ENCODE measurements around the gene DYNC1H1.

DYNC1H1 gene

GRCh38 chr14:102089621-102090343, 125.4 kb downstream of the DYNC1H1 start:
- no peak for TF ChIP-seq CTCF (conservative IDR thresholded peaks at IDR 0.05; ENCODE audit: control insufficient read depth, insufficient read depth, low read depth, low read length)
- DNase-seq (ENCODE audit: low read depth): no peak
- H3K4me3 ChIP-seq (ENCODE audit: control insufficient read depth, low read depth, low read length): no peak overlapping the region

GRCh38 chr14:102090713-102091112, 126.3 kb downstream of the DYNC1H1 start:
- H3K4me3 ChIP-seq (ENCODE audit: control insufficient read depth, low read depth, low read length): no peak overlapping the region
- no peak for DNase-seq (ENCODE audit: low read depth)
- TF ChIP-seq CTCF (conservative IDR thresholded peaks at IDR 0.05; ENCODE audit: control insufficient read depth, insufficient read depth, low read depth, low read length): no peak

- no peak for DNase-seq (ENCODE audit: low read depth)
- TF ChIP-seq CTCF (conservative IDR thresholded peaks at IDR 0.05; ENCODE audit: control insufficient read depth, insufficient read depth, low read depth, low read length): no peak
- no peak overlapping the region for H3K4me3 ChIP-seq (ENCODE audit: control insufficient read depth, low read depth, low read length)
Observed at GRCh38 chr14:102092806-102093205, 128.4 kb downstream of the DYNC1H1 start.

DNA sequence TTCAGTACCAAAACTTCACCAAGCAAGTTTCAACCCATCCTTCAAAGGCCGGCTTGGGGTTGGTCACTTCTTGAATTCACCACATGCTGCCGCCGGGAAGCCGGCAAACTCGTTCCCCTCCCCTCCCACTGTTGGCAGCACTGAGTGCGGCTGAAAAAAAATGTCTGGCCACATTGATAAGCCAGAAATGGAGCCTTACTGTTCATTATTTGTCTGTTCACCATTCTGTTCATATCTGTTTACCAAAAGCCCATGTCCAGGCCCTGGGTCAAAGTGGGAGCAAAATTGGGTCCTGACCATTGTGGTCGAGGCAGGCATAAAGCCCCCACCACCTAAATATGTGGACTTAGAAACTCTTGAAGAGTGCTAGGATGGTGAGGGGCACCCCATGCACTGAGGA, 129.7 kb downstream of the DYNC1H1 start:
- DNase-seq (ENCODE audit: low read depth): no peak
- H3K4me3 ChIP-seq (ENCODE audit: control insufficient read depth, low read depth, low read length): no peak overlapping the region
- no peak for TF ChIP-seq CTCF (conservative IDR thresholded peaks at IDR 0.05; ENCODE audit: control insufficient read depth, insufficient read depth, low read depth, low read length)

DNA sequence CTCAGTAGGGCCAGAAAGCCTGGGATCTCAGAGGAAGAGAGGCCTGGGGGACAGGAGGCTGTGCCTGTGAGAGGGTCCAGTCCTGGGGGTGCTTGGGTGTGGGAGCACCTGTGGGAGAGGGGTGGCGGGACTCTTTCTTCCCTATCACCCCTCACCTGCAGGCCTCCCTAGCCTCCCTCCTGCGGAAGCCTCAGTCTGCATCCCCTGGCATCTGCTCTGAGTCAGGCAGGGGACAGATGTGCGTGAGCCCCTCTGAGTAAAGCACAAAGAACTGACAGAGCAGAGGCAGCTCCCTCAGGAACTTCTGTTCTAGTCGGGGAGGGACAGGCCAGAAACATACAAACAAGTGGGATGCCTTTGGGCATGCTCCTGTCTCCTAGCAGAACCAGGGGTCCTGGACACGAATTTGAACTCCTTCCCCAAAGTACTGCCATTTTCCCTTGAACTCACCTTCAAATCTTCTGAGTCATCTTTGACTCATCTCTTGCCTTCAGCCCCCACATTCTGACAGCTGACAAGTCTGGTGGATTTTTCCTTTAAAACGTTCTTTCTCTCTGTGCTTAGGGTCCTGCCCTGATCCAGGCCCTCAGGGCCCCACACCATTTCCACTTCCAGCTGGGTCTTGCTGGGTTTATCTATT, 131.0 kb downstream of the DYNC1H1 start:
- H3K4me3 ChIP-seq (ENCODE audit: control insufficient read depth, low read depth, low read length): no peak overlapping the region
- DNase-seq (ENCODE audit: low read depth): peak; percentile 59
- no peak for TF ChIP-seq CTCF (conservative IDR thresholded peaks at IDR 0.05; ENCODE audit: control insufficient read depth, insufficient read depth, low read depth, low read length)

DNA sequence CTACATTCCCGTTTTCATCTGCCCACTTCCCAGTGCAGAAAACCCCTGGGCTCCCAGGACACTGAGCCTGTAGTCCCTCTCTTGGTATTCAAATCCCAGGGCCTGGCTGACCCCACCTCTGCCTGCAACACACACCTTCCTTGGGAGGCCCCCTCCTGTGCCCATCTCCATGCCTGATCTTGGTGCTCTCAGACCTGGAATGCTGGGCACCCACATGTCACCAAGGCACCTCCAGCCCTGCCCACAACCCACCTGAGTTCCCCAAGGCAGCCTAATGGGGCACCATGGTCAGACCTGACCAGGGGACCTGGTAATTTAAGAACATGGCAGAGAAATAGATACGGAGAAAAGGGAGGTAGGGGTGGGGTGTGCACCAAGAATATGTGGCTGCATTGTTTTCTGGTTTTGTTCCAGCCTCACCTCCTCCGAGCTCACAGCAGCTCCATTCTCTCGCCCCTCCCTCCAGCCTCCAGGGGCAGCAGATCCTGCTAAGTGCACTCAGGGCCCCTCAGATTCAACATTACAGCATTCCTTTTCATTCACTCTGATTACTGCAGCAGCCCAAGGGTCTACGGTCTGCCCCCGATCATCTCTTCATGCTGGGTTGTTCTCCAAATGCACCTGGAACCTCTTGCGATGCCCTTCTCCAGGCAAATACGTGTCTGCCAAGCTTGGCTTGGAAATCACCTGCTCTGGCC, 131.6 kb downstream of the DYNC1H1 start:
- no peak for TF ChIP-seq CTCF (conservative IDR thresholded peaks at IDR 0.05; ENCODE audit: control insufficient read depth, insufficient read depth, low read depth, low read length)
- no peak for DNase-seq (ENCODE audit: low read depth)
- peak overlapping the region; percentile 6 for H3K4me3 ChIP-seq (ENCODE audit: control insufficient read depth, low read depth, low read length)

Measured in fibroblast of mammary gland (primary cell).